Superior temporal gyrus (tissue), 1 donor: Measurements from ENCODE around the gene CDKAL1.
"Not testable (repeated sequence)": the region's sequence is repeated elsewhere in the genome, so short reads cannot be mapped to it uniquely, and the experiment has no call there.

Experiments
- DNase-seq: peaks from one replicate; pipeline ENCODE4 v3.0.0-alpha.2; 2016; ENCODE audit errors: extremely low spot score

The CDKAL1 gene

GRCh38 chr6:20554326-20554725 lies 20.1 kb downstream of the CDKAL1 start:
- DNase-seq, result no peak

- no peak for DNase-seq
These were observed 20.6 kb downstream of the CDKAL1 start for GRCh38 chr6:20554817-20555216.

DNA sequence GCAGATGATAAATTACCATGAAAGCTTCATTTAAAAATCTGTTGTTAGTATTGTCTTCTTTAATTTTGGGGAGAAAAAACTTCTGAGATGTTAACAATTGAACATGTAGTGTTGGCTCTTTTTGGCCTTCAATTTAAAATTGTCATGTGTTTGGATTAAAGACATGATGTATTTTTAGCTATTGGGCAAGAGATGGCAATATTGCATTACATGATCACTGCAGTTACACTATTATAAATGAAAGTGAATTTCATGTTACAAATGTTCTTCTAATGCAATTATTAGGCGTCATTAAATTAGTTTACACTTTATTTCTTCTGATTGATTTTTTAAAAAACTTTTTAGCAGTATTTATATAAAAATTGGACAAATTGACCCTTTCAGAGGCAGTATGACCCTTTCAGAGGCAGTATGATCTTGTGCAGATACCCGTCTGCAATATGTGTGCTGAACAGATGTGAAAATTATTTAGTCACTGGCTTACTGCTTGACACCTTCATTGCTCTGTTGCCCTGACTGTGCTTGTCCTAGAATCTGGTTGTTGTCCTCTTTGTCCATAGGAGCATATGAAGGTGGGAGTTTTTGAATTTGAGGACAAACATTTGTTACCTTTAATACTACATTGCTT lies 25.8 kb downstream of the CDKAL1 start:
- DNase-seq, result no peak

DNA sequence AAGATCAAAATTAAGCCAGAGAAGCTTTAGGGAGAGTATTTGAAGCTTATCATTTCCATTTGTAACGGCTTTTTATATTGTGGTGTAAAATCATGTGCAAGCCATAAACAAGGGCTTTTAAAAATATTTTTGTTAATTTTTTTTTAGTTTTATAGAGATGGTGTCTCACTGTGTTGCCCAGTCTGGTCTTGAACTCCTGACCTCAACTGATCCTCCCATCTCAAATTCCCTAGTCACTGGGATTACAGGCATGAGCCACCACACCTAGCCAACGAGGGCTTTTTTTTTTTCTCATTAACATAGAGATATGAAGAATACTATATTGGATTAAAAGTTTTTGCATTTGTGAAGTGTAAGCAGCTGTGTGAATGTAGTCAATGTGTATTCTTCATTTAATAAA lies 29.1 kb downstream of the CDKAL1 start:
- DNase-seq, result no peak

GRCh38 chr6:20564269-20564668 lies 30.0 kb downstream of the CDKAL1 start:
- peak; percentile 85 for DNase-seq

GRCh38 chr6:20564777-20565176 lies 30.5 kb downstream of the CDKAL1 start:
- no peak for DNase-seq

DNA sequence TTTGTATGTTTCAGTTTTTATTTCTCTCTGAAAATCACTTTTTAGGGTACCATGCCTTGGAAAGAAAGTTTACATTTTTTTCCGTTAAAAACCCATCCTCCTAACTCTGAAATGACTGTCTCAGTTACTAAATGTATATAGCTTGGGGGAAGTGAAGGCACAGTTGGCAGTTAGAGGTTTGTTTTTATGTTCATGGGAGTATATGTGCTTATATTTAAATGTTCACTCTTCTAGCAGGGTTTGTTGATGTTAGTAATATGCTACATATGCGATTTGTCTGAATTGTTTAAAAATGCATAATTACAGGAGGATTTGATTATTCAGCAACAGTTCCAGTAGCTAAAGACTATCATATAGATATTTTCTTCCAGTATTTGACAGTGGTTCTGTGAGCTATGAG lies 31.1 kb downstream of the CDKAL1 start:
- no peak for DNase-seq

- DNase-seq, result no peak
These were observed 31.9 kb downstream of the CDKAL1 start for GRCh38 chr6:20566109-20566508.

- DNase-seq, result peak; percentile 9
These were observed 34.8 kb downstream of the CDKAL1 start for GRCh38 chr6:20569000-20569610.

DNA sequence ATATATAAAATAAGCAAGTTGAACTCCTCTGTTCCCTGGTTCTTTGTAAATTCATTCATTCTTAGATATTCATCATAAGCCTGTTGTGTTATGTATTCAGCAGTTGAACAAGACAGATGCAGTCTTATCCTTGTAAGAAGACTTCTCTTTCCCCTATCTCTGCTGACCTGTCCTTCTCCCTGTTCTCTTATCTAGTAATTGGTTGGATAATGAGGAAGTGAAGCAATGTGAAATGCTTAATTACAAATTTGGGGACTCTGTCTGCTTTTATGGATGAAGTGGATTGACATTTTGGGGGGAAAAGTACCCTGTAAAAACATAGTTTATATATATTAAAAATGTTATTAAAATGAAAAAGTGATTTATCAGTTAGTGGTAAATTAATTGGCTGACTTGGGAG lies 37.0 kb downstream of the CDKAL1 start:
- DNase-seq, result no peak

DNA sequence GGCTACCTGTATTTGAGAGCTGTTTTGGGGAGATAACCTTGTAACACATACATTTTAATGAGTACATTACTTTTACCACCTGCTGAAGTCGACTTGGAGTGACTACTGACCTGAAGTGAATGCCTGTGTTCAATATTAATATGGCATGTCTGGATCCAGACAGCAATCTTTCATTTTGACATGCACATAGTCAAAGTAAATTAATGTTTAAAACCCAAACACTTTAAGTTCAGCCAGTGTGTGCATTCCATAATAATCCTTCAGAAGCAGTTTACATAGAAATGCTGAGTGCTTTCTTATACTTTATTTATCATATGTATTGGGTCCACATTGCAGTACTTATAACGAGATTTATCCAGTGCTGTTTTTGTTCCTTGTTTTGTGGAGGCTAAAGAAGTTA lies 38.0 kb downstream of the CDKAL1 start:
- peak; percentile 8 for DNase-seq

- DNase-seq, result peak; percentile 7
These were observed 38.7 kb downstream of the CDKAL1 start for GRCh38 chr6:20572940-20573339.

- no peak for DNase-seq
These were observed 40.1 kb downstream of the CDKAL1 start for GRCh38 chr6:20574355-20574754.

DNA sequence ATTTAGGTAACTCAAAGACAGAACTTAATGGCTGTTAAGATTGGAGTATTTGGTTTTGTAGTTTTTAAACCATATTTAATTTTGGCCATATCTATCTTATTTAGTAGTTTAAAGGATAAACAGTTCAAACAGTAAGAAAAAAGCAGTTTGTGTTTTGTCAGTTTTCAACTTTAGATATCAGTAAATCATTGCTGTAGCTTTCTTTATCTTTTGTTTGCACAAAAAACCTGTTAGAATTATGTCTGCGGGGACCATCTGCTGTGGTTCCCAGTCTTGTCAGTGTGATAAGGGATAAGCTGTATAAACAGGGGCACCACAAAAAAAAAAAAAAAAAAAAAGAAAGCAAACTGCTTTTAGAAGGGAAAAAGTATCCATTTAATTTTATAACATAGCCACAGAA lies 40.9 kb downstream of the CDKAL1 start:
- peak; percentile 13 for DNase-seq

DNA sequence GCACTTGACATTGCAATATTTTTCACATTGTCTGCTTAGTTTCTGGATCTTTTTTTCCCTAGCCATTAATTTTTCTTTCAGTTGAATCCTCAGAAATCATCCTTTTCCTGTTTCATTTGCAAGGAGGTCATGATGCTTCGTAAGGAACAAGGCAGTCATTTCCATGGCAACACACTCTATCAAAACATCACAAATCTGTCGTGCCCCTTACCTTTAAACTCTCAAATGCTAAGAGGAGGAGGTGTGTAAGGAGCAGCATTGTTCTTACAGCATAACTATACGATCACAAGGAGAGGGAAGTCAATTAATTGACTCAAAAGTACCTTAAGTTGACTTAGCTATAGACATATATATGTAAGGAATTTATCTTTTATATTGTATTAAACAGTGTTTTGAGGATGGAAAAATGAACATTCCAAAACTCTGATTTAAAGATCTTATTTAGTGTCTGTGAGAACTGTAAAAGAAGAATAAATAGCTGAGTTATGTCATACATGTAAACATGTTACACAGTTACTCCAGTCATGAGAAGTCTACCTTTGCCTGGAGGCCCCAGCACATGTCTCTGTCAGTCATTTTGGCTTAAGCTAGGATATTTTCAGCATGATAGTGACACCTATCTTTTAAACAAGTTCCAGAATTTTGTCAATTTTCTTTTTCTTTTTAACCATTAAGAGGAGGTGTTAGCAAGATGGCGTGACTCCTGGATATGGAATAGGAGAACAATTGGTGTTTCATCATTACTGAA lies 41.6 kb downstream of the CDKAL1 start:
- peak; percentile 12 for DNase-seq

GRCh38 chr6:20577173-20577688 lies 43.0 kb downstream of the CDKAL1 start:
- DNase-seq, result peak; percentile 8

GRCh38 chr6:20581070-20581469 lies 46.8 kb downstream of the CDKAL1 start:
- no peak for DNase-seq

DNA sequence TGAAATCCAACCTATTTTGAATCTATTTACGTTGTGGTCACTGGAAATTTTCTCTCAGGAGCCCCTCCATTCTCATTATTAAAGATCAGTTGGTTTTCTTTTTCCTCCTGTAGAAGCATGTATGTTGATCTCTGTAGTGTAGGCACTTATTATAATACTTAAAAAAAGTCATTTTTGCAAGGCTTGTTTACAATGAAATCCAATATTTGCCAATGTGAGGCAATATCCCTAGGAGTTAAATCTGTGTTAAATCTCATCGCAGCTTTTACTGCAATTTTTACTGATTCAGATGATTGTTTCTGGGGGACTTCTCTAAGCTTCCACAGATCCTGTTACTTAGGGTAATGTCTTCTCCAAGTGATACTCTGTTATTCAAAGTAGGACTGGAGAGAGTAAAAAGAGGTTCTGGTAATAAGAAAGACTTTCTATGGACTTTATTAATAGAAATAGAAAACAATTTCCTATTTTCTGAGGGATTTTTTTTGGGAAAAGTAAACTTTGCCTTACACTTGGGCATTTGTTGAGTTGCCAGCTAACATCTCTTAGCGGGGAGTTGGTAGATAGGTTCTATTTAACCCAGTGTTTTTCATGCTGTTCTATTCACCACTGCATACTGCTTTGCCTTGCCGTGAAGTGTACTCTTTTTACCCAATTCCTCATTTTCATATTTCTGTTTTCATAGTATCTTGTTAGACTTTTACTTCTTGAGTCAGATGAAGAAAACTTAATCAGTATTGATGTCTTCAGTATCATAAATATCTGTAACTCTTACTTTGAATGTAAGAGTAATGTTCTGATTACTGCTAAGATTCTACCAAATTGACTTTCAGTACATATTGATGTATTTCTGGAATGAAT lies 48.6 kb downstream of the CDKAL1 start:
- no peak for DNase-seq

GRCh38 chr6:20583444-20583800 lies 49.2 kb downstream of the CDKAL1 start:
- no peak for DNase-seq

GRCh38 chr6:20584100-20584731 lies 50.0 kb downstream of the CDKAL1 start:
- DNase-seq, result no peak

DNA sequence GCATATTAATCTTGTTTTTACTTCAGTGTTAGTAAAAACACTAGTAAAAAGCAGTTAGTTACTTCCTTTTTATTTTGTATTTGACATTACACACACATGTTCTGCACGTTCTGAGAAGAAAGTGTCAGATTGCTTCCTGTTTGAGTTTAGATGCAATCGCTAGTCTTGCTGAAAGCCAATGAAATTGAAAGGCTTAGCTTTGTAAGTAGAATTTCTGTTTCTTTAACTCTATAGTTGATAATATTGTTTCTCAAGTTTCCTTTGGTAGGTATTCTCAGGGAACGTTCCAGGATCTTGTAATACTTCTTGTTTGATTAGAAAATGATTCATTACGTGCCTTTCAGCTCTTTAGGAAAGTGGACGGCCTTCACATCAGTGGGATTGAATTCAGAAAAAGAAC lies 55.0 kb downstream of the CDKAL1 start:
- no peak for DNase-seq

DNA sequence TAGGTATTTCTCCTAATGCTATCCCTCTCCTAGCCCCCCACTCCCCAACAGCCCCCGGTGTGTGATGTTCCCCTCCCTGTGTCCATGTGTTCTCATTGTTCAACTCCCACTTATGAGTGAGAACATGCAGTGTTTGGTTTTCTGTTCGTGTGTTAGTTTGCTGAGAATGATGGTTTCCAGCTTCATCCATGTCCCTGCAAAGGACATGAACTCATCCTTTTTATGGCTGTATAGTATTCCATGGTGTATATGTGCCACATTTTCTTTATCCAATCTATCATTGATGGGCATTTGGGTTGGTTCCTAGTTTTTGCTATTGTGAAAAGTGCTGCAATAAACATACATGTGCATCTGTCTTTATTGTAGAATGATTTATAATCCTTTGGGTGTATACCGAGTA lies 56.2 kb downstream of the CDKAL1 start:
- DNase-seq, result not testable (repeated sequence)
